VCaP (cell line): Measurements from ENCODE around the gene OR10H4.

Source experiments
- H3K27ac ChIP-seq: fragments of 450-650 bp; 2 replicates; pipeline ENCODE4 v1.5.1; 2017
- TF ChIP-seq, protein P1 (sequence below): fragments of 450-650 bp; conservative IDR thresholded peaks from 2 replicates; pipeline ENCODE4 v1.5.1; 2017; ENCODE audit warnings: mild to moderate bottlenecking, moderate library complexity

OR10H4 gene

DNA sequence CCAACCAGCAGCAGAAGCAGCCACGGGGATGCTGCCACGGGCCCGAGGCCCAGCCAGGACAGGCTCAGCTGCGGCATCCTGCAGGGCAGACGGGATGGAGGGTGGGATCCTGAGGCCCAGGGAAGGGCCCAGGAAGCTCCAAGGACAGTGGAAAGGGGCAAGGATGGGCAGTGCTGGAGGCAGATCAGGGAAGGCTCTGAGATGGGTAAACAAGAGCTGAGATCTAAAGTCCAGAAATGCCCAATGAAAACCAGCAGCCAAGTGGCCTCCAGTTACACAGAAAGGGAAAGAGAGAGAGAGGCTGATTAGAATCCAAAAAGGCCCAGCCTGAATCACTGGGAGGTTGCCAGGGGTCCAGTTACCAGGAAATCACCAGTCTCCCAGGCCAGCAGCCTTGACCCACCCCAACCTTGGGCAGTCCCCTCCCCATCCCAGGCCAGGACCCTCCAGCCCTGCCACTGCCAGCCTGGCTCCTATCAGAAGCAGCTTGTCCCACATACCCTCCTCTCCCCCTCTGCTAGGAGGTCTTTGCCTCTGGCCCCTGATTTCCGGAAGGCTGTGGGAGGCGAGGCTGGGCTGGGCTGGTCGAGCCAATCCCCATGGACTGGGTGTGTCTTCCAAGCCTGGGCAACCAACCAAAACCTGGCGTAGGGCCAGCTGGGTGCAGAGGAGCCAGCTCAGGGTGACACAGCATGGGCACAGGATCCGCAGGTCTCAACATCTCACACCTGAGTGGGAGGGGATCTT is 14.3 kb upstream of the OR10H4 start, which contains the start of gene CYP4F11:
TSS of gene CYP4F11 (minus strand) at position 198 of the 747 bp plus-strand sequence. CDS start at position 77, 121 bp downstream.
- peak within 1 kb of the TSS; percentile 71 for H3K27ac ChIP-seq
- TF ChIP-seq, protein P1, sequence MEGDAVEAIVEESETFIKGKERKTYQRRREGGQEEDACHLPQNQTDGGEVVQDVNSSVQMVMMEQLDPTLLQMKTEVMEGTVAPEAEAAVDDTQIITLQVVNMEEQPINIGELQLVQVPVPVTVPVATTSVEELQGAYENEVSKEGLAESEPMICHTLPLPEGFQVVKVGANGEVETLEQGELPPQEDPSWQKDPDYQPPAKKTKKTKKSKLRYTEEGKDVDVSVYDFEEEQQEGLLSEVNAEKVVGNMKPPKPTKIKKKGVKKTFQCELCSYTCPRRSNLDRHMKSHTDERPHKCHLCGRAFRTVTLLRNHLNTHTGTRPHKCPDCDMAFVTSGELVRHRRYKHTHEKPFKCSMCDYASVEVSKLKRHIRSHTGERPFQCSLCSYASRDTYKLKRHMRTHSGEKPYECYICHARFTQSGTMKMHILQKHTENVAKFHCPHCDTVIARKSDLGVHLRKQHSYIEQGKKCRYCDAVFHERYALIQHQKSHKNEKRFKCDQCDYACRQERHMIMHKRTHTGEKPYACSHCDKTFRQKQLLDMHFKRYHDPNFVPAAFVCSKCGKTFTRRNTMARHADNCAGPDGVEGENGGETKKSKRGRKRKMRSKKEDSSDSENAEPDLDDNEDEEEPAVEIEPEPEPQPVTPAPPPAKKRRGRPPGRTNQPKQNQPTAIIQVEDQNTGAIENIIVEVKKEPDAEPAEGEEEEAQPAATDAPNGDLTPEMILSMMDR = no peak

DNA sequence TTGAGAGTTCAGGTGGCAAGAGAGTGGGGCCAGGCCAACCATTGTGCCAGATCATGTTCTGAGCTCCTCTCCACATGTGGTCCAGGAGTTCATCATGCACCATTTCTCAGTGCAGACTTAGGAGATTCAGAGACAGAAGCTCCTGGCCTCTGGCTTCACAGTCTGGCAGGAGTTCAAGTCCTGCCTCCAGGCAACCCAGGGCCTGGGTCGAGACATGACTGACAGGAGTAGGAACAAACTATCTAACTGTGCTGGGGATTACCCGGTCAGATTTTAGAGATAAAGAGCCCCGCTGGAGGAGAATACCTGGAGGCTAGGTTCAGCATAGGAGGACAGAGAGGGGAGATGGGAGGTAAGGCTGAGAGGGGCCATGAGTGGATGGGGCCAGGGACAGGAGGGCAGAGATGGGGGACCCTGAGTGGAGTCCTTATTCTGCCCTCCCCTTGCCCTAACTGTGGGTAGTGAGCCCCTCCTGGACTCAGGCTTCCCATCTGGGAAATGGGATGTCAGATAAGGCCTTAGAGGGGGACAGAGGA is 13.6 kb upstream of the OR10H4 start:
- TF ChIP-seq, protein P1 = no peak
- H3K27ac ChIP-seq = peak overlapping the region; percentile 71

DNA sequence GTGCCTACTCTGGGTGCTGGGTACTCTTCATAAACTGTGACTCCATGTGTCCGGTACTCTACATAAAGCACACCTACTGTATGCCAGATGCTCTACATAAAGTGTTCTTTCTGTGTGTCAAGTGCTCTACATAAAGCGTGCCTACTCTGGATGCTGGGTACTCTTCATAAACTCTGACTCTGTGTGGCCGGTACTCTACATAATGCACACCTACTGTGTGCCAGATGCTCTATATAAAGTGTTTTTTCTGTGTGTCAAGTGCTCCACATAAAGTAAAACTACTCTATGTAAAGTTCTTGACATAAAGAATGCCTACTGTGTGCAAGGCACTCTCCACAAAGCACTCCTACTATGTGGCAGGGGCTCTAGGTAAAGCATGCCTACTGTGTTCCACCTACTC is 12.6 kb upstream of the OR10H4 start:
- H3K27ac ChIP-seq = no peak overlapping the region; the same call in 1 of the 2 replicates
- TF ChIP-seq, protein P1 = no peak

DNA sequence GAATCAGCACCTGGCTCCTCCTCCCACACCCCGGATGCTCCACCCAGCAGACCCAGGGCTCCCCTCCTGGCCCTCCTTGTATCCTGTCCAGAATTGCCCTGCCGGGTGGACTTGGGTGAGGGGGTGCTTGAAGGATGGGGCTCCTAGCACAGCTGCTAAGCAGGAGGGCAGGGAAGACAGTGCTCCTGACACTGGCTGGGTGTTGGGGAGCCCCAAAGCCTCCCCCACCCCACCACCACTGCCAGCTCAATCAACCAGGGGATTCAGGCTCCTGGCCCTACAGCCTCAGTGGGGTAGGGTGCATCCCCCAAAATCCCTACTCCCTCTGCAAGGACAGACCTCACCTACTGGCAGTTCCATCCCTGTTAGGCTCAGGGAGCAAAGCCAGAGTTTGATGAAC is 11.9 kb upstream of the OR10H4 start:
- TF ChIP-seq, protein P1 = no peak
- H3K27ac ChIP-seq = no peak overlapping the region

DNA sequence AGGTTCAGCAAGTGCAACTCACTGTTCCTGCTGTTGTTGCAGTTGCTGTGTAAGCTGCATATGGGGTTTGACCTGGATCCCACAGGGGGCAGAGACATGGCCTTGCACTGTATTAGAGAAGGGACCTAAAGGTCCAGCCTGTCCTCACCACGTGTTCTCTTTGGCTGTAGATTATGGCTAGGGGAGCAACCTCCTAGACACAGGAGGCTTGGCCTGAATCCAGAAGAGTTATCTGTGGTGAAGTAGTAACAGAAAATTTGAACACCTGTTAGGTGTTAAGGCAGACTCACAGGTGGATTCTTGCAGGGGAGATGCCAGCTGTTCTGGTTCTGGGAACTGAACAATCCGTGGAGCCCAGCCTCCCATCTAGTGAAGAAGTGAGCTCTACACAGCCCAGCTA is 11.0 kb upstream of the OR10H4 start:
- TF ChIP-seq, protein P1 = no peak
- no peak overlapping the region for H3K27ac ChIP-seq

DNA sequence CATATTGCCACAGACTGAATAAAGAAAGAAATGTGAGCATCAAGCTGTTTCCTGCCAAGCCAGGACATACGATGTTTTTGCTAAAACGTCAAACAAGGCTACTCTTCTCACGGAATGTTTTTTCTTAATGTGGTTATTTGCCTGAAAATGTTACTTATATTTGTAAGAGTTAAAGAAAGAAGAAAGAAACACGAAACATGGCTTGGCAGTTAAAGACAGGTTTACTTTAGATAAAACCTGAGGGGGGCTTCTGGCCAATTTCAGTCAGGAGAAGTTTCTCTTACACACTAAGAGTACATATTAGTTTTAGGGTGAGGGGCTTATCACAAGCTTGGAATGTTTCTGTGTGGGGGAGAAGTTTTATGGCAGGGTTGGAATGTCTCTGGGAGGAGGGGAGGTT is 4.4 kb upstream of the OR10H4 start:
- TF ChIP-seq, protein P1 = no peak
- no peak overlapping the region for H3K27ac ChIP-seq

DNA sequence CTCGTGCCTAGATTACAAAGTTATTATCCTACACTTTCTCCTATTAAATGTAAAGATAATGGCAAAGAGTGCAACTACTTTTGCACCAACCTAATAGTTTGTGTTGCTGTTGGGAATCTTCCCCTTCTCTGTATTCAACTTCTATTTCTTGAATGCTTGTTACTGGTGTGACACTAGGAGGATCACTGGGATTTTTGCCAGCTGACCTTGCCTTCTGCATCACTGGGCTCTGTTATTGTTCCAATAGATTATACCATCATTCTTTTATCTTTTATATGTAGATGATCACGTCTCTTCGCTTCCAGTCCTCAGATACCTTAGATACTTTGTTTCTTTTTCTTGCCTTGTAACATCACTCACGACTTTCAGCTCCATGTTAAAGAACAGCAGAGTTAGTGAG is 3.5 kb upstream of the OR10H4 start:
- TF ChIP-seq, protein P1 = no peak
- no peak overlapping the region for H3K27ac ChIP-seq
